Measurements from ENCODE around the gene CCDC91. TPM values are rescaled to one million over a fixed set of nuclear protein-coding genes. Genes with fewer than 3 reads are reported as not detected.

The CCDC91 gene, protein sequence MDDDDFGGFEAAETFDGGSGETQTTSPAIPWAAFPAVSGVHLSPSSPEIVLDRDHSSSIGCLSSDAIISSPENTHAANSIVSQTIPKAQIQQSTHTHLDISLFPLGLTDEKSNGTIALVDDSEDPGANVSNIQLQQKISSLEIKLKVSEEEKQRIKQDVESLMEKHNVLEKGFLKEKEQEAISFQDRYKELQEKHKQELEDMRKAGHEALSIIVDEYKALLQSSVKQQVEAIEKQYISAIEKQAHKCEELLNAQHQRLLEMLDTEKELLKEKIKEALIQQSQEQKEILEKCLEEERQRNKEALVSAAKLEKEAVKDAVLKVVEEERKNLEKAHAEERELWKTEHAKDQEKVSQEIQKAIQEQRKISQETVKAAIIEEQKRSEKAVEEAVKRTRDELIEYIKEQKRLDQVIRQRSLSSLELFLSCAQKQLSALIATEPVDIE
- total RNA-seq, result 23.5 and 30.0 TPM in 2 replicates

DNA sequence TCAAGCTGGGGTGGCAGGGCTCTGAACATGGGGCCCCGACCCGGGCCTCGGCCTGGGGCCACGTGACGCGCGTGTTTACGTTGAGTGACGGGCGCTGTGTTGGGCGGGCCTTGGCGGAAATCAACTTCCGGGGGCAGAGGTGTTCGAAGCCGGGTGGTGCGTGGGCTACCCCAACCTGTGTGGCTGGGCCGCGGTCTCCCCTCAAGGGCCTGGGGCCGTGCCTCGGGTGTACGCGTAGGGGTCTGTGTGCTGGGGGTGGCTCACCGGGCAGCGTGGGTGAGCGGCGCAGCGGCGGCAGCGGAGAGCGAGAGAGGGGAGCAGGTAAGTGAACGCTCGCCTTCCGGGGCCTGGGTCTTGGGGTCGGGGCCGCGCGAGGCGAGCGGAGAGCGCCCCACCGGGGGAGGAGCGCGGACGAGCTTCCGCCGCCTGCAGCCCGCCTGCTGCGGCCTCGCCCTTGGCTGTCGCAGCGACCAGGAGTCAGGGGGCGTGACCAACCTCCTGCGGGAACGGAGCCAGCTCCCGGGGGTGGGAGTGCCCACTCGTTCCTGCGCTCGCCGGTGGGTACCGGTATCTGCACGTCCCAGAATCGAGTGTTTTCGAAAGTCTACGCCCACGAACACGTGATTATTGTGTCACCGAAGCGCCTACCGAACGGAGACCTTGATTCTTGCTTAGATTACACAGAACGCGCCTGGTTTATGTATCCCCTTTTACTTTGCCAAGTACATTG, at the start of gene CCDC91:
Gene CCDC91 (plus strand): TSS at position 136 of the 730 bp plus-strand sequence. CDS start 66,760 bp downstream, outside the sequence.
- peak; percentile 47 for DNase-seq (ENCODE audit: low read depth)
- Histone ChIP-seq H3K27me3 (ENCODE audit: control insufficient read depth, insufficient read depth, low read length) (no peaks in the 10 kb centered on the region), H3K4me3 (ENCODE audit: low read depth, low read length) (peak within 1 kb of the TSS; percentile 87), H3K36me3 (ENCODE audit: control insufficient read depth, insufficient read depth, low read length) (no peaks in the 10 kb centered on the region)
- TF ChIP-seq, protein P1, sequence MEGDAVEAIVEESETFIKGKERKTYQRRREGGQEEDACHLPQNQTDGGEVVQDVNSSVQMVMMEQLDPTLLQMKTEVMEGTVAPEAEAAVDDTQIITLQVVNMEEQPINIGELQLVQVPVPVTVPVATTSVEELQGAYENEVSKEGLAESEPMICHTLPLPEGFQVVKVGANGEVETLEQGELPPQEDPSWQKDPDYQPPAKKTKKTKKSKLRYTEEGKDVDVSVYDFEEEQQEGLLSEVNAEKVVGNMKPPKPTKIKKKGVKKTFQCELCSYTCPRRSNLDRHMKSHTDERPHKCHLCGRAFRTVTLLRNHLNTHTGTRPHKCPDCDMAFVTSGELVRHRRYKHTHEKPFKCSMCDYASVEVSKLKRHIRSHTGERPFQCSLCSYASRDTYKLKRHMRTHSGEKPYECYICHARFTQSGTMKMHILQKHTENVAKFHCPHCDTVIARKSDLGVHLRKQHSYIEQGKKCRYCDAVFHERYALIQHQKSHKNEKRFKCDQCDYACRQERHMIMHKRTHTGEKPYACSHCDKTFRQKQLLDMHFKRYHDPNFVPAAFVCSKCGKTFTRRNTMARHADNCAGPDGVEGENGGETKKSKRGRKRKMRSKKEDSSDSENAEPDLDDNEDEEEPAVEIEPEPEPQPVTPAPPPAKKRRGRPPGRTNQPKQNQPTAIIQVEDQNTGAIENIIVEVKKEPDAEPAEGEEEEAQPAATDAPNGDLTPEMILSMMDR (IDR thresholded peaks at IDR 0.05; ENCODE audit: insufficient read depth, low read length, poor library complexity, severe bottlenecking), result no peak

DNA sequence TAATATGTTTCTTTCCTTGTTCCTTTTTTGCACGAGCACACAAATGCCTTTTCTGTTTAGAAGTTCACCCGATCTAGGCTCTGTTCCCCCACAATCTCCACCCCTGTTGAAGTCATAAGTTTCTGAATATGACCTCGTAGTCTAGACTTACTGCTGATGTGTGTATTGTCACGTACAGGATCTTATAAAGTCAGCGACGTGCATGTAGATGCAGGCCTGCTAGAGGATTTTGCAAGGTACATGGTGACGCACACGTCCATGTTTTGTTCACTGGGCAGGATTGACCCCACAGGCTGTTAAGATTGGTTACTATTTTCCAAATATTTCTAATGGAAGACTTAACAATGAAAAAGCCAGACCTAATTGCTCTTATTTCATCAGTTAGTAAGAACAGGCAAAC, 46.2 kb upstream of the CCDC91 start:
- DNase-seq (ENCODE audit: low read depth), result no peak
- H3K4me3 ChIP-seq (ENCODE audit: low read depth, low read length), result no peak overlapping the region
- H3K36me3 ChIP-seq (ENCODE audit: control insufficient read depth, insufficient read depth, low read length), result no peaks in the 10 kb centered on the region
- TF ChIP-seq, protein P1 (IDR thresholded peaks at IDR 0.05; ENCODE audit: insufficient read depth, low read length, poor library complexity, severe bottlenecking), result no peak
- H3K27me3 ChIP-seq (ENCODE audit: control insufficient read depth, insufficient read depth, low read length), result no peaks in the 10 kb centered on the region

DNA sequence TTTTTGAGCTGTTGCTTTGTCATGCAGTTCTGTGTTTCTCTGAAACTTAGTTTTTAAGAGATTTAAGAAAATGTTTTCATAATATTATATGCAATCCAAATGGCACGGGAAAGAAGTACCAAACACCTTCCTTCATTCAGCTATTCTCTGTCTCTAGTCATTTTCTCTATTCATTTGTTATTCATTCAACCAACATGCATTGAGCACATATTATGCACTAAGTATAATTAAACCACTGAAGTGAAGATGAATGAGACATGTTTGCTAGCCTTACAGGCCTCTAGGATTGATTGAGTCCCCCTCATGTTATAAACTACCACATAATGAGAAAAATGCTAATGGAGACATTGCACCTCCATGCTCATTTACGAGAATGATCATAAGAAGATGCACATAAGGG, 45.7 kb upstream of the CCDC91 start:
- no peak for DNase-seq (ENCODE audit: low read depth)
- Histone ChIP-seq H3K36me3 (ENCODE audit: control insufficient read depth, insufficient read depth, low read length) (no peaks in the 10 kb centered on the region), H3K4me3 (ENCODE audit: low read depth, low read length) (no peak overlapping the region), H3K27me3 (ENCODE audit: control insufficient read depth, insufficient read depth, low read length) (no peaks in the 10 kb centered on the region)
- TF ChIP-seq, protein P1 (IDR thresholded peaks at IDR 0.05; ENCODE audit: insufficient read depth, low read length, poor library complexity, severe bottlenecking), result no peak

DNA sequence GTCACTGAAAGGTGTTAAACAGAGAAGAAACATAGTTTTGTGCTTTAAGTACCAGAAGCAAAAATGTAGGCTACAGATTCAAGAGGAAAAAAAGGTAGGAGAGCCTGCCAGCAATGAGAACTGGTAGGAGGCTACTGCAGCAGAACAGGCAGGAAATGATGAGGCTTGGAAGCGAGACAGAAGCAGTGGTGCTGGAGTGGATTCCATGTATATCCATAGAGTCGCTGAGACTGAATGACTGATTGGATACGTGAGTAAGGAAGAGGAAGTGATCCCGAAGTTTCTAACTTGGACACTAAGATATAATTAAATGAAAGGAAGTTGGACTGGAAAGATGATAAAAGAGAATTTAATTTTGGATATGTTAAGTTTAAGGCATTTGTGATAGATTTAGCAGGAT, 45.0 kb upstream of the CCDC91 start:
- Histone ChIP-seq H3K36me3 (ENCODE audit: control insufficient read depth, insufficient read depth, low read length) (no peaks in the 10 kb centered on the region), H3K4me3 (ENCODE audit: low read depth, low read length) (no peak overlapping the region), H3K27me3 (ENCODE audit: control insufficient read depth, insufficient read depth, low read length) (no peaks in the 10 kb centered on the region)
- no peak for DNase-seq (ENCODE audit: low read depth)
- TF ChIP-seq, protein P1 (IDR thresholded peaks at IDR 0.05; ENCODE audit: insufficient read depth, low read length, poor library complexity, severe bottlenecking), result no peak

DNA sequence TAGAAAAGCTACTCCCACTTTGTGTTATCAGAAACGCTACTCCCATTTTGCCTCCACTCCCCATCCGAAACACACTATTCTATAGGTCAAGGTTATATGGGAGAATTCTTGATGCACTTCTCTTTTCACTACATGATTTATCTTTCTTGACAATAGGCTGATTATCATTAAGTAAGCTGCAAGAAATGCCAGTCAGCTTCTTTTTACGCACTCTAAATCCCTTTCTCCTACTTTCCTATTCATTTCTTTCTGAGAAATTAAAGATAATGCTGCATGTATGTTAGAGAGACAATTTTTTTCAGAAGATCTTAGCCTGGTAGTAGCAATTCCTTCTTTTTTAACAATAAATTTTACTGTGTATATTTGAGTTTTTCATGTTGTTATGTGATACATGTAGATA, 41.0 kb upstream of the CCDC91 start:
- Histone ChIP-seq H3K27me3 (ENCODE audit: control insufficient read depth, insufficient read depth, low read length) (no peaks in the 10 kb centered on the region), H3K36me3 (ENCODE audit: control insufficient read depth, insufficient read depth, low read length) (no peaks in the 10 kb centered on the region), H3K4me3 (ENCODE audit: low read depth, low read length) (no peak overlapping the region)
- TF ChIP-seq, protein P1 (IDR thresholded peaks at IDR 0.05; ENCODE audit: insufficient read depth, low read length, poor library complexity, severe bottlenecking), result no peak
- DNase-seq (ENCODE audit: low read depth), result no peak

Measured in kidney epithelial cell (primary cell).